B cell (primary cell): Measurements from ENCODE around the gene CCDC182. TPM values are rescaled to one million over a fixed set of nuclear protein-coding genes. Genes with fewer than 3 reads are reported as not detected.

Experiments
- ATAC-seq: fragments of 200-7000 bp; cut with Tn5 transposase; one replicate; pipeline ENCODE4 v1.10.0; 2021; ENCODE audit warnings: low read depth, mild to moderate bottlenecking, moderate number of reproducible peaks, moderate library complexity
- CTCF ChIA-PET: fragments of 350-600 bp; sonication (Branson Sonifier 250); formaldehyde crosslinking; loops from one replicate; lab custom pipeline; 2021; ENCODE audit warnings: antibody characterized with exemption, inconsistent platforms; lab: Charles Lee
- POLR2A ChIA-PET: fragments of 350-600 bp; sonication (Branson Sonifier 250); formaldehyde crosslinking; loops from one replicate; lab custom pipeline; 2021; ENCODE audit warnings: antibody characterized with exemption; lab: Charles Lee
- DNase-seq: peaks from one replicate; pipeline ENCODE4 v3.0.0; 2013
- H2AFZ ChIP-seq: 2 replicates; pipeline ENCODE4 v1.6.1; 2012; ENCODE audit warnings: mild to moderate bottlenecking, low read depth, low read length; ENCODE audit not compliant: insufficient read depth, poor library complexity, severe bottlenecking
- H3K27ac ChIP-seq, 2 donors: 1 replicate in 1 of 2; 2 replicates in 1 of 2; pipeline ENCODE4 v1.5.1; 2012 to 2013; ENCODE audit warnings: low read length in 2 of 2, mild to moderate bottlenecking in 2 of 2, moderate library complexity in 1 of 2
- H3K27me3 ChIP-seq, 4 experiments: fragments of 200-600 bp in 1 of 4; sonication (generic) in 1 of 4; replicated peaks in 1 of 4; 1 replicate in 2 of 4; 2 replicates in 2 of 4; pipeline versions ENCODE4 v1.6.1 to v1.7.0; 2013 to 2016; ENCODE audit warnings: low read length in 3 of 4, mild to moderate bottlenecking in 2 of 4, mixed read lengths in 1 of 4, moderate library complexity in 1 of 4; ENCODE audit not compliant: insufficient read depth in 4 of 4, control insufficient read depth in 3 of 4; ENCODE audit errors: control extremely low read depth in 1 of 4
- H3K36me3 ChIP-seq, 2 experiments: replicated peaks in 1 of 2; 1 replicate in 1 of 2; 2 replicates in 1 of 2; pipeline versions ENCODE4 v1.6.1 to v1.7.1; 2013; ENCODE audit warnings: low read length in 1 of 2; ENCODE audit not compliant: insufficient read depth in 2 of 2, control insufficient read depth in 1 of 2; ENCODE audit errors: control extremely low read depth in 1 of 2, extremely low read depth in 1 of 2
- H3K4me1 ChIP-seq, 2 donors: fragments of 200-600 bp in 1 of 2; sonication (generic) in 1 of 2; 1 replicate in 1 of 2; 2 replicates in 1 of 2; pipeline versions ENCODE4 v1.5.1 to v1.6.1; 2013 to 2017; ENCODE audit warnings: low read length in 2 of 2; ENCODE audit not compliant: control insufficient read depth in 2 of 2, insufficient read depth in 2 of 2
- H3K4me2 ChIP-seq: replicated peaks from 2 replicates; pipeline ENCODE3; 2012; ENCODE audit warnings: mild to moderate bottlenecking, low read depth, low read length; ENCODE audit not compliant: poor library complexity, severe bottlenecking
- H3K4me3 ChIP-seq, 5 experiments: fragments of 200-600 bp in 1 of 5; sonication (generic) in 1 of 5; 1 replicate in 3 of 5; 2 replicates in 2 of 5; pipeline versions ENCODE4 v1.5.1 to v1.7.0; 2011 to 2016; ENCODE audit warnings: low read length in 4 of 5, mild to moderate bottlenecking in 4 of 5, low read depth in 2 of 5, control low read depth in 1 of 5, moderate library complexity in 1 of 5; ENCODE audit not compliant: insufficient read depth in 1 of 5; ENCODE audit errors: control extremely low read depth in 1 of 5, extremely low read depth in 1 of 5
- H3K79me2 ChIP-seq: fragments of 200-600 bp; sonication (generic); one replicate; pipeline ENCODE4 v1.6.0; 2016; ENCODE audit warnings: low read length; ENCODE audit not compliant: control insufficient read depth, insufficient read depth
- H3K9ac ChIP-seq: fragments of 200-600 bp; sonication (generic); 2 replicates; pipeline ENCODE4 v1.6.1; 2017; ENCODE audit warnings: mild to moderate bottlenecking, low read length, moderate library complexity
- H3K9me3 ChIP-seq, 3 donors: one replicate each; pipeline versions ENCODE4 v1.6.1 to v1.7.1; 2013; ENCODE audit warnings: low read length in 2 of 3; ENCODE audit not compliant: control insufficient read depth in 2 of 3, insufficient read depth in 1 of 3; ENCODE audit errors: control extremely low read depth in 1 of 3
- H4K20me1 ChIP-seq: 2 replicates; pipeline ENCODE4 v1.6.0; 2012; ENCODE audit warnings: mild to moderate bottlenecking, low read length; ENCODE audit not compliant: insufficient read depth, control insufficient read depth, poor library complexity, severe bottlenecking
- H3K27ac Mint-ChIP-seq: one replicate; pipeline ENCODE4 v1.8.0; 2021; ENCODE audit warnings: mixed read lengths
- H3K27me3 Mint-ChIP-seq: one replicate; pipeline ENCODE4 v1.8.0; 2021; ENCODE audit warnings: mixed read lengths
- H3K4me1 Mint-ChIP-seq: one replicate; pipeline ENCODE4 v1.8.0; 2021; ENCODE audit warnings: mixed read lengths
- H3K4me3 Mint-ChIP-seq: one replicate; pipeline ENCODE4 v1.8.0; 2021; ENCODE audit warnings: mixed read lengths
- H3K9me3 Mint-ChIP-seq: one replicate; pipeline ENCODE4 v1.8.0; 2022; ENCODE audit warnings: mixed read lengths; ENCODE audit not compliant: insufficient read depth
- EZH2 ChIP-seq: IDR thresholded peaks from 2 replicates; pipeline ENCODE4 v1.6.1; 2012; ENCODE audit warnings: borderline replicate concordance, low read depth, mild to moderate bottlenecking, moderate library complexity, low read length; ENCODE audit not compliant: insufficient read depth, poor library complexity, severe bottlenecking
- WGBS: methylation state at CpG from one replicate; pipeline ENCODE4 v1.1.5; 2013; ENCODE audit warnings: missing lambda C conversion rate; ENCODE audit not compliant: insufficient coverage; 5-methylcytosine and 5-hydroxymethylcytosine counted together
- intact Hi-C: fragments of 100-400 bp; cut with micrococcal nuclease; formaldehyde crosslinking; loops from one replicate; pipeline ENCODE4 v1.10.0; 2022
- polyA plus RNA-seq: library from polyadenylated mRNA; depleted of rRNA; stranded (reverse); fragments of >200 nt; gene quantifications from 2 replicates; pipeline ENCODE4 v1.2.3, GENCODE V29; 2012
- total RNA-seq, 2 donors: library from RNA; stranded (reverse); fragments of 120-200 nt in 1 of 2; gene quantifications; 1 replicate in 1 of 2; 2 replicates in 1 of 2; pipeline versions ENCODE4 v1.2.3 to v1.2.4, GENCODE V29; 2013 to 2022
- TF ChIP-seq, protein P1 (sequence below): fragments of 200-600 bp; IDR thresholded peaks from one replicate; pipeline ENCODE4 v1.8.0; 2022; ENCODE audit warnings: antibody characterized with exemption, mild to moderate bottlenecking

The CCDC182 gene
- total and polyA plus RNA-seq, 2 donors (not counting 1 experiment from before 2014, with no cell fraction given): not detected

DNA sequence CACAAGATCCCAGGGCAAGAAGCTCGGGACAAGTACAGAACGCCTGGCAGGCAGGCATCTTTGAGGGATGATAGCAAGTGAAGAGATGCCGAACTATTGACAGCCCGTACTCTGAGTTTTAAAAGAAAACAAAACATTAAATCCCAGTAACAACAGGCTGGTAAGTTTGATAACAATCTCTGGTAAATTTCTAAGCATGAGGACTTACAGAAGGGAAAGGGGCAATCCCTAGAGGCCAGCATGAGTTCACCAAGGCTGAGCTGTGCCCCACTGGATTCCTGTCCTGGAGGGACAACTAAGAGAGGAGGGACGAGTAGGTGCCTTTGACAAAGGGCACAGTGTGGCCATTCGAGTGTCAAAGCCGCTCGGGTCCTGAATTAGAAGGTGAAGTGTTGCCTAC is 26.2 kb downstream of the CCDC182 start:
- POLR2A ChIA-PET: no interaction called here

DNA sequence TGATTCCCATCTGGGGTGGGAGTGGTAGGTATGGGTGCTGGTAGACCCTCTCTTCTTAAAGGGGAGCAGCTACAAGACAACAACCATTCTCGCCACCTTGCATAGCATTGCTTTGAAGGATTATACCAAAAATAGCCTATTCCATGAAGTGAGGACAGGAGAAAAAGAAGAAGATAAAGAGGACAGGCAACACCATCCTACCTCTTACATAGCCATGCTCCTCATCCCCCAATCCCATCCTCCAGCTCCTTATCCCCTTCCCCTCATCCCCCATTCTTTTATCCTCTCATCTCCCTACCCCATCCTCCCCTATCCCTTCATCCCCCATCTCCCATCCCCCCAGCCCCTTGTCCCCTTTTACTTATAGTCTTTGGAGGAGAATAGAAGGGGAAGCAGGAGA is 29.1 kb downstream of the CCDC182 start:
- H3K27ac ChIP-seq: no peak overlapping the region
- ChIA-PET CTCF (interaction anchor here (0.9 kb wide), 1 partner anchor 473 kb away, joined by 3 read pairs; no protein-coding TSS in a partner anchor), POLR2A (no interaction called here)
- no peaks in the 10 kb centered on the region for H3K36me3 ChIP-seq
- intact Hi-C loops: no loop called here
- no peak overlapping the region for H3K4me3 ChIP-seq
- H3K9me3 ChIP-seq: no peaks in the 10 kb centered on the region
- H2AFZ ChIP-seq: no peak overlapping the region
- no peak overlapping the region for H3K4me2 ChIP-seq
- H3K27ac Mint-ChIP-seq: no peak overlapping the region
- DNase-seq: no peak
- H3K79me2 ChIP-seq: no peaks in the 10 kb centered on the region
- no peak overlapping the region for H3K4me3 Mint-ChIP-seq
- no peaks in the 10 kb centered on the region for H3K4me1 Mint-ChIP-seq
- no peaks in the 10 kb centered on the region for H4K20me1 ChIP-seq
- no peaks in the 10 kb centered on the region for H3K9me3 Mint-ChIP-seq
- no peak overlapping the region for H3K9ac ChIP-seq
- H3K27me3 Mint-ChIP-seq: peaks cover 32% of the 10 kb centered on the region
- WGBS: no CpG with 5 or more reads among the region's 1 CpG
- ATAC-seq: no peak
- H3K27me3 ChIP-seq: peaks cover 0 to 19% (median 4%) of the 10 kb centered on the region in 4 experiments
- no peak for TF ChIP-seq EZH2
- TF ChIP-seq, protein P1, sequence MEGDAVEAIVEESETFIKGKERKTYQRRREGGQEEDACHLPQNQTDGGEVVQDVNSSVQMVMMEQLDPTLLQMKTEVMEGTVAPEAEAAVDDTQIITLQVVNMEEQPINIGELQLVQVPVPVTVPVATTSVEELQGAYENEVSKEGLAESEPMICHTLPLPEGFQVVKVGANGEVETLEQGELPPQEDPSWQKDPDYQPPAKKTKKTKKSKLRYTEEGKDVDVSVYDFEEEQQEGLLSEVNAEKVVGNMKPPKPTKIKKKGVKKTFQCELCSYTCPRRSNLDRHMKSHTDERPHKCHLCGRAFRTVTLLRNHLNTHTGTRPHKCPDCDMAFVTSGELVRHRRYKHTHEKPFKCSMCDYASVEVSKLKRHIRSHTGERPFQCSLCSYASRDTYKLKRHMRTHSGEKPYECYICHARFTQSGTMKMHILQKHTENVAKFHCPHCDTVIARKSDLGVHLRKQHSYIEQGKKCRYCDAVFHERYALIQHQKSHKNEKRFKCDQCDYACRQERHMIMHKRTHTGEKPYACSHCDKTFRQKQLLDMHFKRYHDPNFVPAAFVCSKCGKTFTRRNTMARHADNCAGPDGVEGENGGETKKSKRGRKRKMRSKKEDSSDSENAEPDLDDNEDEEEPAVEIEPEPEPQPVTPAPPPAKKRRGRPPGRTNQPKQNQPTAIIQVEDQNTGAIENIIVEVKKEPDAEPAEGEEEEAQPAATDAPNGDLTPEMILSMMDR: no peak
- H3K4me1 ChIP-seq: no peaks in the 10 kb centered on the region

More for the DNA sequence above, 26.2 kb downstream of the CCDC182 start:
- no peak overlapping the region for H3K4me2 ChIP-seq
- no peaks in the 10 kb centered on the region for H4K20me1 ChIP-seq
- WGBS: 92% methylated on average over 2 of the region's 8 CpGs
- CTCF ChIA-PET: no interaction called here
- H3K4me3 ChIP-seq: no peak overlapping the region
- no peak overlapping the region for H3K4me3 Mint-ChIP-seq
- DNase-seq (no peak), ATAC-seq (no peak)
- H3K9me3 Mint-ChIP-seq: no peaks in the 10 kb centered on the region
- TF ChIP-seq EZH2: no peak
- TF ChIP-seq, protein P1: no peak
- H3K4me1 ChIP-seq: peaks cover 7 to 9% of the 10 kb centered on the region in 2 donors
- H2AFZ ChIP-seq: no peak overlapping the region
- H3K9me3 ChIP-seq: no peaks in the 10 kb centered on the region
- no peak overlapping the region for H3K27ac ChIP-seq
- H3K27ac Mint-ChIP-seq: no peak overlapping the region
- H3K27me3 Mint-ChIP-seq: peaks cover 23% of the 10 kb centered on the region
- H3K4me1 Mint-ChIP-seq: peaks cover 11% of the 10 kb centered on the region
- intact Hi-C loops: no loop called here
- H3K79me2 ChIP-seq: no peaks in the 10 kb centered on the region
- H3K36me3 ChIP-seq: no peaks in the 10 kb centered on the region
- H3K9ac ChIP-seq: no peak overlapping the region
- peaks cover 0 to 19% (median 4%) of the 10 kb centered on the region in 4 experiments for H3K27me3 ChIP-seq
